NCI-H128 (cell line): ENCODE results near the gene UNC5C.

ENCODE experiments used
- DNase-seq: peaks from one replicate; lab custom pipeline; 2025; ENCODE audit not compliant: unreplicated experiment; lab: John Stamatoyannopoulos, UW

UNC5C gene

GRCh38 chr4:95224402-95224801 lies 324.4 kb downstream of the UNC5C start:
- DNase-seq, result no peak

- DNase-seq, result no peak
These were observed 328.3 kb downstream of the UNC5C start for GRCh38 chr4:95220205-95221175.

GRCh38 chr4:95219109-95219508 lies 329.7 kb downstream of the UNC5C start:
- no peak for DNase-seq

GRCh38 chr4:95217197-95217596 lies 331.6 kb downstream of the UNC5C start:
- DNase-seq, result no peak

- no peak for DNase-seq
These were observed 332.1 kb downstream of the UNC5C start for GRCh38 chr4:95216636-95217035.

- DNase-seq, result no peak
These were observed 332.7 kb downstream of the UNC5C start for GRCh38 chr4:95215991-95216605.

GRCh38 chr4:95215043-95215442 lies 333.7 kb downstream of the UNC5C start:
- no peak for DNase-seq

GRCh38 chr4:95214408-95214807 lies 334.4 kb downstream of the UNC5C start:
- DNase-seq, result no peak

GRCh38 chr4:95213366-95213765 lies 335.4 kb downstream of the UNC5C start:
- no peak for DNase-seq

GRCh38 chr4:95212692-95213091 lies 336.1 kb downstream of the UNC5C start:
- DNase-seq, result no peak

GRCh38 chr4:95209927-95210326 lies 338.8 kb downstream of the UNC5C start:
- no peak for DNase-seq

- DNase-seq, result no peak
These were observed 343.9 kb downstream of the UNC5C start for GRCh38 chr4:95204873-95205272.

- DNase-seq, result no peak
These were observed 344.4 kb downstream of the UNC5C start for GRCh38 chr4:95204267-95204844.

- no peak for DNase-seq
These were observed 349.8 kb downstream of the UNC5C start for GRCh38 chr4:95198961-95199360.

- DNase-seq, result no peak
These were observed 351.4 kb downstream of the UNC5C start for GRCh38 chr4:95197353-95197752.

- no peak for DNase-seq
These were observed 355.2 kb downstream of the UNC5C start for GRCh38 chr4:95193391-95194224.

GRCh38 chr4:95191537-95191936 lies 357.2 kb downstream of the UNC5C start:
- DNase-seq, result no peak

- DNase-seq, result peak; percentile 27
These were observed 357.9 kb downstream of the UNC5C start for GRCh38 chr4:95190751-95191436.

- no peak for DNase-seq
These were observed 359.9 kb downstream of the UNC5C start for GRCh38 chr4:95188701-95189370.

GRCh38 chr4:95186666-95187065 lies 362.1 kb downstream of the UNC5C start:
- no peak for DNase-seq
